ENCODE data around the gene SLC26A1.
A peak's percentile ranks its signal among the peaks of the same experiment; 100 is the strongest.

The SLC26A1 gene, protein sequence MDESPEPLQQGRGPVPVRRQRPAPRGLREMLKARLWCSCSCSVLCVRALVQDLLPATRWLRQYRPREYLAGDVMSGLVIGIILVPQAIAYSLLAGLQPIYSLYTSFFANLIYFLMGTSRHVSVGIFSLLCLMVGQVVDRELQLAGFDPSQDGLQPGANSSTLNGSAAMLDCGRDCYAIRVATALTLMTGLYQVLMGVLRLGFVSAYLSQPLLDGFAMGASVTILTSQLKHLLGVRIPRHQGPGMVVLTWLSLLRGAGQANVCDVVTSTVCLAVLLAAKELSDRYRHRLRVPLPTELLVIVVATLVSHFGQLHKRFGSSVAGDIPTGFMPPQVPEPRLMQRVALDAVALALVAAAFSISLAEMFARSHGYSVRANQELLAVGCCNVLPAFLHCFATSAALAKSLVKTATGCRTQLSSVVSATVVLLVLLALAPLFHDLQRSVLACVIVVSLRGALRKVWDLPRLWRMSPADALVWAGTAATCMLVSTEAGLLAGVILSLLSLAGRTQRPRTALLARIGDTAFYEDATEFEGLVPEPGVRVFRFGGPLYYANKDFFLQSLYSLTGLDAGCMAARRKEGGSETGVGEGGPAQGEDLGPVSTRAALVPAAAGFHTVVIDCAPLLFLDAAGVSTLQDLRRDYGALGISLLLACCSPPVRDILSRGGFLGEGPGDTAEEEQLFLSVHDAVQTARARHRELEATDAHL

DNA sequence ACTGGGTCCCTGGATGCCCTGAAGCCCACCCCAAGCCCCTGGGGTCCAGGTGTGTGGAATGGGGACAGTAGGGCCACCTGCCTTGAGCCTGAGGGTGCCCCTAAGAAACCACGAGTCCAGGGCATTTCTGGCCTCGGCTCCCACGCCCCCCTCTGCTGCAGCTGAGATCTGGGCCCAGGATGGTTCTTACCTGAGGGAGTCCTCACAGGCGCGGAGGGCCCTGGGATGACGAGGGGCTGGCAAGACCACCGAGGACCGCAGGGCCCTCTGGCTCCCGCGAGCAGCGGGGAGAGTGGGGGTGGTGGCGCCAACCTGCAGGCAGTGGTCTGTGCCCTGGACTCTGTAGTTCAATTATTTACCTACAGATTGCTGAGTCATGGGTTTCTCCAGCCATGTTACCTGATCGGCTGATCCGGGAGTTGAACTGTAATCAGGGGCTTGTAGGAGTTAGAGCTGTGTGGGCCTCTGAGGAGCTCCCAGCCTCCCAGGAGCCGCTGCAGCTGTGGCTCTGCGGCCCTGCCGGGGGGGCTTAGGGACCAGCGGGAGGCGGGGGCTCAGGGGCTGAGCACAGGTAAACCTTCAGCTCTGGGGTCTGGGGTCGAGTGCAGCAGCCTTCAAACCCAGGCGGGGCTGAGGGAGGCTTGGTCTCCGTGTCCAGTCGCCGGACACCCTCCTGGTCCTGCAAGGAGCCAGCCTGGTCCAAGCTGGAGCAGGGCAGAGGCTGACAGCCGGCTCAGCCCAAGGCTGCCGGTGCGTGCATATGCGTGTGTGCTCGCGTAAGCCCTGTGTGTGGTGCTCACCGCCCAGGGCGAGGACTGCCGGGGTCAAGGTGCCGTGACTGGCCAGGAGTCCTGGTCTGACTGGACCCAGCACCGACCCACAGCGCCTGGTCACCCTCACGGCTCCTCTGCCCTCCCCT lies at the start of gene SLC26A1:
Gene SLC26A1 (minus strand): TSS at position 294 of the 919 bp plus-strand sequence. CDS start 1,701 bp downstream, outside the sequence.
- DNase-seq, result no peak

DNA sequence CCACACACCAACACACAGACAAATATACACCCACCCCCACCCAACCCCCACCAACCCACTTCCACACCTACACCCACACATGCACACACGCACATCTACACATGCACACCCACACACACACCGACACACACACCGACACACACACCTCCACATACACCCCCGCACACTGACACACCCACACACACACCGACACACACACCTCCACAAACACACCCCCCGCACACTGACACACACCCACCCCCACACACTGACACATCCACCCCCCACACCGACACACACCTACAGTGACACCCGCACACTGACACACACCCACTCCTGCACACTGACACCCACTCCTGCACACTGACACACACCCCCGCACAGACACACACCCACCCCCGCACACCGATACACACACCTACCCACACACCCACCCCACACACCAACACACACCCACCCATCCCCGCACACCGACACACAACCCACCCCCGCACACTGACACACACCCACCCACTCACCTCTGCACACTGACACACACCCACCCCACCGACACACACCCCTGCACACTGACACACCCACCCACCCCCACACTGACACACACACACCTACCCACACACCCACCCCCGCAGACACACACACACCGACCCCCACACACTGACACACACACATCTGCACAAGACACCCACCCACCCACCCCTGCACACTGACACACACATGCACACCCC lies 49.3 kb upstream of the SLC26A1 start:
- no peak for DNase-seq

DNA sequence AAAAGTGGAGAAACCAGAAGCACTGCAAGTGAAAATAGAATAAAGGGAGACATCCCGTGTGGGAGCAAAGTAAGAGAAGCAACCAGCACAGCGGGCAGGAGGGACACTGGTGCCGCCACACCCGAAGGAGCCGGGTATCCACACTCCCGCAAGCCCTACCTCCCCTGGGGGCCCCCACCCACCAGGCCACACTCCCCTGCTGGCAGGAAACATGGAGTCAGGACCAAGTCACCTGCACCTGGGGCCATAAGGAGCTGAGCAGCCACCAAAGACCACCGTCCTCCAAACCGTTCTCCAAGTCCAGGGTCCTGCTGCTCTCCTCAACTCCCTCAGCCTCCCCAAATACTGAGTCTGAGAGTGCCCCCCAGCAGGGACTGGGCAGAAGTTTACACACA lies 48.7 kb upstream of the SLC26A1 start:
- no peak for DNase-seq

DNA sequence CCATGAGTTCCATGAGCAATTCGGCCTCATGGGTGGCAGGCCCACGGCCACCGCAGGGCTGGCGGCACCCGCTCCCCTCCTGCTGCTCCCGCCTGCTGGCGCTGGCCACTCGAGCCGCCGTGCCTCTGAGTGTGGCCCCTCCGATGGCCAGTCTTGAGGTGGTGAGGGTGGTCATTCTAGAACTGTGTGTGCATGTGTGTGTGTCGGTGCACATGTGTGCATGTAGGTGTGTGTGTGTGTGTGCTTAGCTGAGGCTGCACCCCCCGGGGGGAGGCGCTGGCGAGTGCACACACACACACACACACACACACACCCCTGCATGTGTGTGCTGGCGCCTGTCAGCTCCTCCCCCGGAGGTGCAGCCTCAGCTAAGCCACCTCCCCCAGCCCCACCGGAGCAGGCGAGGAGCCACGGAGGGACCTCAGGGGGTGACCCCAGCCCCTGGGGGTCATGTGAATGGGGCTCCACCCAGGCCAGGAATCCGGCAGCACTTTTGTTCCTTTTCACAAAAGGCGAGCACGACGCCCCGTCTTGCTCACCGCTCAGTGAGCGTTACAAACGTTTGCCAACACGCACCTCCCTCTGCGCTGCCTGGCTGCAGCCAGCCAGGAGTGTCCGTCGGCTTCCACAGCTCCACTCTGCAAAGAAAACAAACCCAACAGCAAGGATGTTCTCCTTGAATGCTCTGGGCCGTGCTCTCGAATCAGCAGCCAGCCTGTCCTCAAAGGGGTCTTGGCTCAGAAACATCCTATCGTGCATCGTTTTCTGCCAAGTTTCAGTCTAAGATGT lies 48.1 kb upstream of the SLC26A1 start:
- DNase-seq, result peak; percentile 7

DNA sequence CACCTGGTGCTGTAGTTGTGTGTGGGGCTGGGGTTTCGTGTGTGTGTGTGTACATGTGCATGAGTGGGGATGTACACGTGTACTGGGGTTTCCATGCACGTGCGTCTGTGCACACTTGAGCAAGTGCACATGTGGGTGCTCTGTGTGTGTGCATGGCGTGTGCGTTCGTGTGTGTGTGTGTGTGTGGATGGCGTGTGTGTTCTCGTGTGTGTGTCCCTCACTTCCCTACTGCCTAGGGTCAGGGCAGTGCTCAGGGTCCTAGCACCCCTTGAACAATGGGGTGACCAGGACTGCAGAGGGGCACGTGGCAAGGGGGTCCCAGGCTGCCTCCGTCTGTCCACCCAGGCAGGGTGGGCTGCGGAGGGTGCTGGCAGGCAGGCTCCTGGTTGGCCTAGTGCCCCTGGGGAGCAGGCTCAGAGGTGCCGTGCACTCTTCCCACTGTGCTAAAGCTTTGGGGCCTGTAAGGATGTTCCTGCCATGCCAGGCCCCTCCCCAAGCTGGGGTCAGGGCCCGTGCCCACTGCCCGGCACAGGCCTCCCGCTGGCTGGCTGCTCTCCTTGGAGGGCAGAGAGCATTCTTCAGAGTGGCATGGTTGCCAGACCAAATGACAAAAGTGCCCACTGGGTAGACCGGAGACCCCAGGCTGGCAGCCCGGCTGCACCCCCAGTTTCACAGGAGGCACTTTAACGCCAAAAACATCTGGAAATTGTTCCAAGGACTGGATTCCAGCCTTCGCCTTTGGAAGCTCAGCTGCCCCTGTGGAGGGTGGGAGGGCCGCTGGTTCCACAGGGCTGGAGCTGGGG lies 47.3 kb upstream of the SLC26A1 start:
- DNase-seq, result no peak

DNA sequence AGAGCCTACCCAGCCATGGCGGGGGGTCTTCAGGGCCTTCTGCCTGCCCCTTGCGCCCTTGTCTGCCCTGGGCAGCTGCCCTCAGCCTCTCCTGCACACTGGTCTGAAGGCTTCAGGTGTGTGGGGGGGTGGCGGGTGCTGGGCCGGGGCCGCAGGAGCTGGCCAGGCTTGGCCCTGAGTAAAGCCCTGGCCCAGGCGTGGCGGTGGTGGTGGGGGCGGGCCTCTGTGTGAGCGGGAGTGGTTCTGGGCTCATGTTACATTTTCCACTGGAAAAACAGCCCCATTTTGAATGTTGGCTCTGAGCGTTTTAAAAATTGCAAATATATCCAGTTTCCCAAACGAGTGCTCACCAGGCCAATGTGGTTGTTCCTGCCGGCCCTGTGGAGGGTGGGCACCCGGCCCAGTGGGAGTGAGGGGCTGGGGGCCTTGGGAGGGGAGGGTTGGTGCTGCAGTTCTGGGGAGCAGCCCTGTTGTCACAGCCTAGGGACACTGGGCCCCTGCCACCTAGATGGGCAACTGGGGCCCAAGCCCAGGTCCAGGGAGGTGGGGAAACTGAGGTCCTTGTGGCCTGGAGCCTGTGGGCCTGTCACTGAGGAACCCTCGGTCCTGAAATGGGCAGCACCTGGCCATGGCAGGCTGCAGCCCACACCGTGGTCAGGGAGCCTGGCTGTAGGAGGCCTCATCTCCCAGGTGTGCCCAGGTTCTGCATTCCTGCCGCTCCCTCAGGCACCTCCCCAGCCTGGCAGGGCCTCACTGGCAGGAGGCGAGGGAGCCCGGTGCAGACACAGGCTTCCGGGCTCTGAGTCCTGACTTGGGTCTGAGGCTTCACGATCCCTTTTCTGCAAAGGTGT lies 46.5 kb upstream of the SLC26A1 start:
- no peak for DNase-seq

DNA sequence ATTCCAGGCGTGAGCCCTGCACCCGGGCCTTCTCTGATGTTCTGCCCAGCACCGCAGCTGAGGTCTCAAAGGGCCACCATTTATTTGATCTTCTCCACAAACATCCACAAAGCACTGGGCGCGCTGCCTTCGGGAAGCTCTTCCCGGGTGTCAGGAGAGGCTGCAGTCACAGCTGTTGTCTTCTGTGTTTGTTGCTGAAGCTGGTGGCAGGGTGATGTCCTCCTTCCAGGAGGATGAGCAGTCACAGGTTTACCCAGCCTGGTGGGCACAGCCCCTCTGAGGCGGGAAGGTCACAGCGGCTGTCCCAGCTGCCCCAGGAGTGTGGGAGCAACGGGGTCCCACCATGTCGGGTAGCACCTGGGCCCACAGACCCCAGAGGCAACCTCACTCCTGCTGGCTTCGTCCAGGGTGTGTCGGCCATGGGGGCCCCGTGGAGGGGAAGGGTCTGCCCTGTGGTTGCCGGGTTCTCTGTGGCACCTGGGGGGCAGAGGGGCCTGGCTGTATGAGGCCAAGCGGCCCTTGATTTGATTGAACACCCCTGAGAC lies 45.8 kb upstream of the SLC26A1 start:
- no peak for DNase-seq

DNA sequence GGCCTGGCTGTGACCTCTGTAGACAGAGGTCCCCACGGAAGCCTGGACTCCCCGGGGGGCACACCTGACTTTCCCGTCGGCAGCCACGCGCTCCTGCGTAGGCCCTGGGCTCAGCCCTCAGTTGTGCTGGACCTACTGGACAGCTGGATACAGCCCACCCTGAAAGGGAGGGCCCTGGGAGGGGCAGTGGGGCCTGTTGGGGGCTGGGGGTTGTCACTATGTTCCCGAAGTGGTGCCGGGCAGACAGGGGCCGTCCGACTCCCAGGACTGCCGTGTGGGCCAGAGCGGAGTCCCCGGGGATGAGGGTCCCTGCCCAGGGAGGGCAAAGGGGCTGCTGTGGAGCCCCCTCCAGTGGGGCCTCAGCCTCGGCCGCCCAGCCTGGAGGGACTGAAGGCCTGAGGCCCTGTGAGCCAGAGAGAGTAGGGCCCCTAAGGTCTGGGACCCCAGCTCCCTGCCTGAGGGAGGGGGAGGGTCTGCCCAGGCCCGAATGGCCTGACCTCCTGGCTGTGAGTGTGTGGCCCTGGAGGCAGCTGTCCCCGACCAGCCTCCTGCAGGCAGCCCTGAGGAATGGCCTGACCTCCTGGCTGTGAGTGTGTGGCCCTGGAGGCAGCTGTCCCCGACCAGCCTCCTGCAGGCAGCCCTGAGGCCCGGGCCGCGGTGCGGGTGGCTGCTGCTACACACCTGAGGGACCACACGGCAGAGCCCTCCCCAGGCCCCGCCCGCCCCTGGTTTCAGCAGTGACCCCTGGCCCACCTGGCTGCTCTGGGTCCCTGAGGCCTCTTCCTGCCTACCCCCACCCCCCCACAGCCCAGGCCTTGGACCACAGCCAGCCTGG lies 44.0 kb upstream of the SLC26A1 start:
- DNase-seq, result no peak

DNA sequence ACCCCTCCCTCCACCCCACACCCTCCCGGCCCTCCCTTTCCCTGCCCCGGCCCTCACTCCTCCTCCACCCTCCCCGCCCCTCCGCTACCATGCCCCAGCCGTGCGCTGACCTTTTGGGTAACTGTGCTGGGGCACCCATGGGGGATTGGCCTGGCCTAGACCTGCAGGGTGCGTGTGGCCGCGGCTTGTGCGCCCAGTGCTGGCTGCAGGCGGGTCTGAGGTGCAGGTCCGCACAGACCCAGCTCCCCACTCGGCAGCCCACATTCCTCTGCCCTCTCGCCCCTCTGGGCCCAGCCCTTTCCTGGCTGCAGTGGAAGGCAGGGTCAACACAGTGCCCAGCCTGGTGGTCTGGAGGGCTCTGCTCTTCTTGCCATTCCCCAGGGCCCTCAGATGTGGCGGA lies 42.9 kb upstream of the SLC26A1 start:
- no peak for DNase-seq

DNA sequence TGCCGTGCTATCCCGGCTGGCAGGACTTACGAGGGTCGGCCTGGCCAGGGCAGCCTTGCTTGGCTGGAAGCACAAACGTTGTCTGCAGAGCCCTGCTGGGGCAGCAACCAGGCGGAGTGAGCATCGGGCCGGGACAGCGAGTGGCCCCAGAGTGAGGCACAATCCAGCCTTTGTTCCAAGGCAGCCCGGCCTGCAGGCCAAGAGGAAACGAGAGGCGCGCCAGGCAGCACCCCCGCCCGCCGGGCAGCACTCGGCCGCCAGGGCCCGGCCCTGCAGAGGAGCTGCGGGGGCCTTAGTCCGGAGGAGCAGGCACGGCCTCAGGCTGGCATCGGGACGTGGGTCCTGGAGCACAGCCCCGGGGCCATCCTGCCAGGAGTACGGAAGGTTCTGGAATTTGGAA lies 42.3 kb upstream of the SLC26A1 start:
- DNase-seq, result no peak

DNA sequence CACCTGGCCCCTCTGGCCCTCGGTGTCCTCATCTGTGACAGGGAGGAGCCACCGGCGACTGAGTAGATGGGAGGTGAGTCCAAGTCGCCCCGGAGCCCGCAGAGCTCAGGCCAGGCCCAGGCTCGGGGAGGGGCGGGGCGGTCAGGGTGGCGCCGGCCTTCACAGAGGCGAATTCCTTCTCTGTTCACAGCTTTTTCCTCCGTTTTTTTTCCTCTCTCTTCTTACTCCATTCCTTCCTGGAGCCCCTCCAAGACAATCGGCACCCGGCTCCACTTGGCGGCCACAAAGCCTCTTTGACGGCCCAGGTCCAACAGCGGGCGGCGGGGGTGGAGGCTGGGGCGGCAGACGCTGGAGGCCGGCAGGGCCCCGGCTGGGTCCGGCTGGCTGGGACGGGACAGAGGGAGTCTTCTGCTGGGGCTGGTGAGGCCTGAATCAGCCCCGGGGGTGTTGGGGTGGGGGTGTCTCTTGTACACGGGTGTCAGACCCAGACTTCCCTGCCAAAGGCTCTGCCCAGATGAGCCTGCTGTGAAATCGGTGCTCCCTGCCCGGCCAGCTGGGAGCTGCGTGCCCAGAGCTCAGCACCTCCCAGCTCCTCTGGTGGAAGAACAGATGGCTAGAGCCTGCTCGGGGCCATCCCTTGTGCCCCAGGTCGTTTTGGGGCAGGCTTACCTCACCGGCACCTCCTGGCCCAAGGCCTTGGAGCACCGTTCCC lies 40.8 kb upstream of the SLC26A1 start:
- no peak for DNase-seq

DNA sequence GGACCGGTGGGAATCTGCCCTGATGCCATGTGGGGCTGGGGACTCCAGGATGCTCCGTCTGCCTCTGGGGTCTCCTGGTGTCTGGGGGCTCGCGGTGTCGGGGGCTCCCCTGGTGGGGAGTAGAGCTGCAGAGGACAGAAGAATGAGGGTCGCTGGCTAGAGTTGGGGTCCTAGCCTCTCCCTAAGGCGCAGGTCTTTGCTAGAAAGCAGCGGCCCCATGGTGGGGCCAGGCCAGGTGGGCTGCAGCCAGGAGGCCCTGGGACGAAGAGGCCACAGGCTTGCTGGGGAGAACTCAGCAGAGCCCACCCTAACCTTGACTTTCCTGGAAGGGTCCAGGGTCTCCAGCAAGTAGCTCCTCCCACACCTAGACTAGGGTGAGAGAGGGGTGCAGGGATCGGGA lies 39.7 kb upstream of the SLC26A1 start:
- DNase-seq, result no peak

DNA sequence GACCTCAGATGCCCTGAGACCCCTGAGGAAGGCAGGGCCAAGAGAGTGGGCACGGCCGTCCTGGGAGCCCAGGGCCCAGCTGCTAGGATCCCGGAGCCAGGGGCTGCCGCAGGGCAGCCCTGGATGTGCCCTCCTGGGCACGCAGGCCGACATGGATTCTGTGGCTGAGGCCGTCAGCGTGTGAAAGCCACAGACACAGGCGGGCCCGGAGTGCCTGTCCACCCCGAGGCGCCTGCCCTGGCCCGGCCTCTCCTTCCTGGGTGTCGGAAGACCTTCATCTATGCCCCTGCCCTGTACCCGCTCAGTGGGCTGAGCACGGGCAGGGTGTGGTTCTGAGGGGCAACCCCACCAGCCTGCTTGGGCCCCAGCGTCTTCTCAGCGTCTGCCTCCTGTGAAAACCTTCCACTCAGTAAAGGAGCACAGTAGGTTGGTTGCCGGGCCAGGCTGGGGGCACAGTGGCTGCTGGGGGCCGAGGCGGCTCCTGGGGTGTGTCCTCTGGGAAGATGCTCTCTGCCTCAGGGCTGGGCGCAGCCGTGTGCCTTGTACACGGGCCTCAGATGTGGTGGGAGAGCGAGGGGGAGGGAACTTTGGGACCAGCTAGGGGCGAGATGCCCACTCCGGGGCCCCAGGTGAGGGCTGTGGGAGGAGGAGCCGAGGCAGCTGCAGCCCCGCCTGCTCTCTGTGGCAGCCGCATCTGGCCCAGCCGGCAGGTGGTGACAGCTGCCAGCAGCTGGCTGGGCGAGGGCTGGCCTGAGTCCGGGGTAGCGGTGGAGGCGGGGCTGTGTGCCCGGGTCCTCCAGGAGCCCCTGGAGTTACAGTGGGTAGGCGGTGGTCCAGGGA lies 39.0 kb upstream of the SLC26A1 start:
- DNase-seq, result peak; percentile 14

DNA sequence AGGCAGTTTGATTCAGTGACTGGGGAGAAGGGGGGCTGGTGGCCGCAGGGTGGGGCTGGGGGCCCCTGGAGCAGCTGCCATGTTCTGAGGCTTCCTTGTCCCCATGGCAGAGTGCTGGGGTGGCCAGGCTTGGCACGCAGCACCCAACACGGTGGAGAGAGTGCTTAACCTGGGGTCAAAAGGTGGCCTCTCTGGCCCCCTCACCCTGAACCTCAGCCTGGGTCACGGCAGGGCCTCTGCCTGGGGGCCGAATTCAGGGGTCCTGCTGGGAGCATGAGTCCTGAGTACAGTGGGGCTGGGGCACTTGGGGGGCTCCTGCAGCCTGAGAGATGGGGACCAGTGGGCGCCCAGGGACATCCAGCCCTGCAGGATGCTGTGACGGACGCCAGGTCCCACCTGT lies 38.1 kb upstream of the SLC26A1 start:
- no peak for DNase-seq

DNA sequence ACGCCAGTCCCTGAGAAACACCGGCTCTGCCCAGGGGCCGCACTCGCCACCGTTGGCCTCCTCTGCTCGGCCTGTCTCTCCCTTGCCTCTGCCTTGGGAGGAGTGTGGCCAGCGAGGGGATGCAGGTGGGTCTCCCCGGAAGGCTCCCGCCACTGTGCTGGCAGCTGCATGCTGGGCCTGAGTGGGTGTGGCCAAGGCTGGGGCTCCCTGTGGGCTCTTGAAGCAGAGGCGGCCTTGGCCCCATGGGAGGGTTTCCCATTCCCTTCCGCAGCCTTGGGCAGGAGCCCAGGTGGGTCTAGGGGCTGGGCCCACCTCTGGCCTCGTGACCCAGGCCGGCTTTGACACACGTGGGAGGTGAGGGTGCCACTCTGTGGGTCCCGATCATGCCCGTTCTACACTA lies 37.4 kb upstream of the SLC26A1 start:
- no peak for DNase-seq

DNA sequence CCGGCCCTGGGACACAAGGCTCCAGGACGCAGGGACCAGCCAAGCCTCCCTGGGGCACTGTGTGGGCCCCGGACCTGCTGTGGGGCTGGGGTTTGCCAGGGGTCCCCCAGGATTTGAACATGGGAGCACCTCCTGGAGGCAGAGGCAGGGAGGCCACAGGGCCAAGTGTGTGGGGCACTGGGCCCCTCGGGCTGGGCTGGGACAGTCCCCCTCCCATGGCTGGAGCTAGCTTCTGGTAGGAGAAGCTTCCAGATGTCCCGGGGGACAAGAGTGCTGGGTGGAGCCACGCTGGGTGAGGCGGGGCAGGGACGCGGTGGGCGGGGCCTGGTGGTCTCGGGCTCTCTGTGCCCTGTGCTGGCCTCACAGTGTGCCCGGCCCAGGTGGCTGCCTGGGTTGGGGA lies 36.8 kb upstream of the SLC26A1 start:
- DNase-seq, result no peak

DNA sequence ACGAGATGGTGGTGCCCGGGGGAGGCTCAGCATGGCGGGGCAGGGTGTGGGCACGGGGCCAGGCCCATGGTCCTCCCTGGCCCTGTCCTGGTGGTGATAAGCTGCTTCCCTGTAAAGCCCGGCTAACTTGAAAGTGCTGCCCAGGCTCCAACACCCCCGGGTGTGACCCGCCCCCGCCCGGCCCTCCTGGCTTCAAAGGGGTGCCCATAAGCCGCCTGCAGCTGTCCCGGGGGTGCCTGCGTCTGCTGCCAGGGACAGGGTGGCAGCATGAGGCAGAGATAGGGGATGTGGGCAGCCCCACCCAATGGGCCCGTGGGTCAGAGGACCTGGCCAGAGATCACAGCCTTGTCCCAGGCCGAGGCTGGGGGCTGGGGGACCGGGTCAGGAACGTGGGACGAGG lies 36.3 kb upstream of the SLC26A1 start:
- DNase-seq, result no peak

All from DMS79 treated with DMSO at 0.1 percent for 48 hours (cell line).